ENCODE measurements around the gene PRDM11. TPM values are rescaled to one million over a fixed set of nuclear protein-coding genes. Genes with fewer than 3 reads are reported as not detected.
A peak's percentile ranks its signal among the peaks of the same experiment; 100 is the strongest.

PRDM11 gene
- total RNA-seq, 3 donors from 2014 or later: 6.0 to 8.5 (median 6.8) TPM

- DNase-seq (no peak), ATAC-seq (no peak)
- Mint-ChIP-seq H3K27me3 (ENCODE audit: low read depth) (peaks cover 19% of the 10 kb centered on the region), H3K9me3 (no peaks in the 10 kb centered on the region), H3K36me3 (ENCODE audit: insufficient read depth) (peaks cover 7% of the 10 kb centered on the region), H3K4me3 (peak overlapping the region; percentile 27), H3K4me1 (ENCODE audit: low read depth) (peaks cover 8% of the 10 kb centered on the region)
Observed at GRCh38 chr11:45181193-45181888, 34.9 kb downstream of the PRDM11 start.

DNA sequence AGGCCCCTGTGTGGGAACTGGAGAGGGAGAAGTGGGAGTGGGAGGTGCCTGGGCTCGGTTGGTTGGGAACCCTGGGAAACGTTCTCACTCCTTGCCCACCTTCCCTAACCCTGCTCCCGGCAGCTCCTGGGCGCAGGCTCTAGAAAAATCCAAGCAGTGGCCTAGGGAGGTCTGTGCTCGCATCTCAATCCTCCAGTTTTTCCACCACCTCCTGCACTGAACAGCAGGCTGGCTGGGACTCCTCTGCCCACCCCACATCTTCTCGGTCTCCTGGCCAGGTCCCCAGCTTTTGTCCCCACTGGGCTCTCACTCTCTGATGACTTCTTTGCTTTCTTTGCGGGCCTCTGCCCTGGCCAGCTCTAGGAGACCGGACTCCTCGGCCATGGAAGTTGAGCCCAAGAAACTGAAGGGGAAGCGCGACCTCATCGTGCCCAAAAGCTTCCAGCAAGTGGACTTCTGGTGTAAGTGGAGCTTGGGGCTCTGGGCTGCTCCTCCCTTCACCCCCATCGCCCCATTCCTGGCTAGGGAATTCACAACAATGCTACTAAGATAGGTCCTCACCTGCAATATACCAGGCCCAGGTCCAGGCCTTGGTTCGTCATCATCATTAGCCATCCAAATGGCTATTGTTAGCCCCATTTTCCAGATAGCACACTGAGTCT is 35.6 kb downstream of the PRDM11 start:
- Mint-ChIP-seq H3K4me3 (peak overlapping the region; percentile 42), H3K4me1 (ENCODE audit: low read depth) (peaks cover 8% of the 10 kb centered on the region), H3K9me3 (no peaks in the 10 kb centered on the region), H3K36me3 (ENCODE audit: insufficient read depth) (peaks cover 10% of the 10 kb centered on the region), H3K27me3 (ENCODE audit: low read depth) (peaks cover 19% of the 10 kb centered on the region)
- DNase-seq (no peak), ATAC-seq (no peak)

GRCh38 chr11:45182902-45183301 is 36.5 kb downstream of the PRDM11 start:
- Mint-ChIP-seq H3K27me3 (ENCODE audit: low read depth) (peaks cover 19% of the 10 kb centered on the region), H3K36me3 (ENCODE audit: insufficient read depth) (peaks cover 13% of the 10 kb centered on the region), H3K4me3 (no peak overlapping the region), H3K4me1 (ENCODE audit: low read depth) (peaks cover 8% of the 10 kb centered on the region), H3K9me3 (no peaks in the 10 kb centered on the region)
- no peak for DNase-seq
- no peak for ATAC-seq

DNA sequence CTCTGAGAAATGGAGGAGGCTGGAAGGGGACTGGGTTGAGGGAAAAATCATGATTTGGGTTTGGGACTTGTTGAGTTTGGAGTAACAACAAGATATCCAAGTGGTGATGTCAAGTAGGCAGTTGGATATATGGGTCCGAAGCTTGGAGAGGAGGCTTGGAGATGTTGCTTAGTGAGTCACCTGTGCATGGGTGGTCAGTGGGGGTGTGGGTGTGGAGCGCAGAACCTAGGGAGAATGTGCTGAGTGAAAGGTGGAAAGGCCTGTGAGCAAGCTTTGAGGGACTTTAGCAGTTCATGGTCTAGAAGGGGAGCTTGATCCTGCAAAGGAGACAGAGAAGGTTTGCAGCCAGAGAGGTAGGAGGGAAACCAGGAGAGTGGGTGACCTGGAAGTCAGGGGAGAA is 38.2 kb downstream of the PRDM11 start:
- H3K4me3 Mint-ChIP-seq: no peak overlapping the region
- no peak for DNase-seq
- H3K36me3 Mint-ChIP-seq (ENCODE audit: insufficient read depth): peaks cover 22% of the 10 kb centered on the region
- peaks cover 4% of the 10 kb centered on the region for H3K4me1 Mint-ChIP-seq (ENCODE audit: low read depth)
- no peak for ATAC-seq
- no peaks in the 10 kb centered on the region for H3K9me3 Mint-ChIP-seq
- peaks cover 3% of the 10 kb centered on the region for H3K27me3 Mint-ChIP-seq (ENCODE audit: low read depth)

- no peaks in the 10 kb centered on the region for H3K4me1 Mint-ChIP-seq (ENCODE audit: low read depth)
- H3K4me3 Mint-ChIP-seq: no peak overlapping the region
- H3K9me3 Mint-ChIP-seq: no peaks in the 10 kb centered on the region
- ATAC-seq (no peak), DNase-seq (no peak)
- no peaks in the 10 kb centered on the region for H3K27me3 Mint-ChIP-seq (ENCODE audit: low read depth)
- H3K36me3 Mint-ChIP-seq (ENCODE audit: insufficient read depth): peaks cover 23% of the 10 kb centered on the region
Observed at GRCh38 chr11:45185228-45185729, 38.8 kb downstream of the PRDM11 start.

DNA sequence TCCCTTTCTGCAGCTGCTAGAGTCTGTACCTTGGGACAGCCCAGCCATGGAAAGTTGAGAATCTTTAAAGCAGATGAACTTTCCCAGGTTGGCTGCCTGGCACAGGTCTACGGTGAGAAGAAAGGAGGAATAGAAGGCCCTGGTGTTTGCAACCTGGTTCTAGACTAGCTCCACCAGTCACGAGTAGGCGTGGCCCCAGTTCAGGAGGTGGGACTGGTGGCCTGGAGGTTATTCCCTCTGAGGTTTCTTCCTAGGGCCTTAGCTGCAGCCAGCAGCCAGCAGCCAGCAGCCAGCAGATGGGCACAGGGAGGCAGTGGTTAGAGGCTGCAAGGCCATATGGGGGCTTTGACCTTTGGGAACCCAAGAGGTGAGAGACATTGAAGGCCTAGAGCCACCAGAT is 40.9 kb downstream of the PRDM11 start:
- Mint-ChIP-seq H3K4me3 (no peak overlapping the region), H3K9me3 (no peaks in the 10 kb centered on the region), H3K36me3 (ENCODE audit: insufficient read depth) (peaks cover 29% of the 10 kb centered on the region), H3K4me1 (ENCODE audit: low read depth) (no peaks in the 10 kb centered on the region), H3K27me3 (ENCODE audit: low read depth) (no peaks in the 10 kb centered on the region)
- DNase-seq (no peak), ATAC-seq (no peak)

- DNase-seq: no peak
- ATAC-seq: no peak
Observed at GRCh38 chr11:45188127-45188526, 41.7 kb downstream of the PRDM11 start.

DNA sequence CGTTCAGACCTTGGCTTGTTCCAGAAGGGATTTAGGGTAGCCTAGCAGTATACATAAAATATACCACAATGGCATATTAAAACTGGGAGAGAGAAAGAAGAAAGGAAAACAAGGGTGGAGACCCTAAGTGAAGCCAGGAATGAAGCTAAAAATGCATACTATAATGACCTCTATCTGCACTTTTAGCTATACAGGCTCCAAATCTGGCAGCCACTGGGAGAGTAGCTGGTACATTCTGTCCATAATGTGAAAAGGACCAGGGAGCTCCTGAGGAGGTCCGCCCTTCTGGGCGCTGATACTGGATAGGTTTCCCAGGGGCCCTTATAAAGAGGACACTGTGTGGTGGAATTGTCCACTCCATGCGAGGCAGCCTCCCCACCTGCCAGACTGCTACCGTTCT is 42.8 kb downstream of the PRDM11 start:
- Mint-ChIP-seq H3K4me3 (no peak overlapping the region), H3K4me1 (ENCODE audit: low read depth) (no peaks in the 10 kb centered on the region), H3K27me3 (ENCODE audit: low read depth) (no peaks in the 10 kb centered on the region), H3K9me3 (no peaks in the 10 kb centered on the region), H3K36me3 (ENCODE audit: insufficient read depth) (peaks cover 25% of the 10 kb centered on the region)
- DNase-seq: no peak
- ATAC-seq: no peak

More at GRCh38 chr11:45188127-45188526, 41.7 kb downstream of the PRDM11 start:
- no peaks in the 10 kb centered on the region for H3K9me3 Mint-ChIP-seq
- no peaks in the 10 kb centered on the region for H3K27me3 Mint-ChIP-seq (ENCODE audit: low read depth)
- no peak overlapping the region for H3K4me3 Mint-ChIP-seq
- no peaks in the 10 kb centered on the region for H3K4me1 Mint-ChIP-seq (ENCODE audit: low read depth)
- H3K36me3 Mint-ChIP-seq (ENCODE audit: insufficient read depth): peaks cover 25% of the 10 kb centered on the region

GRCh38 chr11:45193695-45194094 is 47.3 kb downstream of the PRDM11 start:
- Mint-ChIP-seq H3K27me3 (ENCODE audit: low read depth) (no peaks in the 10 kb centered on the region), H3K36me3 (ENCODE audit: insufficient read depth) (peaks cover 19% of the 10 kb centered on the region), H3K4me1 (ENCODE audit: low read depth) (no peaks in the 10 kb centered on the region), H3K4me3 (no peak overlapping the region), H3K9me3 (no peaks in the 10 kb centered on the region)
- DNase-seq (no peak), ATAC-seq (no peak)

DNA sequence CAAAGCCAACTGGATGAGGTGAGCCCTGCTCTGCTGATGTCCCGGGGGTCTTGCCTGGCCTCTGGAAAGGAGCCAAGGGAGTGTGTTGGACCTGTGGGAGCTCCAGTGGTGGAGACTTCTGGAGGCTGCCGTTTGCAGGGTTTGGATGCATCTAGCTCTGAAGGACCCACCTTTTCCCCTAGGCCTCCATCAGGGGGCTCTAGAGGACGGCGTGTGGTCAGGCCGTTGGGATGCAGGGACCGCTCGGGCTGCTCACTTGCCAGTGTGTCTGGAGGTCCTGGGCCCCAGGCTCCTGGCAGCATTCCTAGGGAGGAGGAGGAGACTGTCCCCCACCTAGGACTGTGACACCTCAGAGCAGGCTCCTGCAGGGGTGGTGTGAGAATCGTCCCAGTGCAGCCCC is 58.3 kb downstream of the PRDM11 start:
- H3K27me3 Mint-ChIP-seq (ENCODE audit: low read depth): no peaks in the 10 kb centered on the region
- ATAC-seq: no peak
- DNase-seq: no peak
- H3K36me3 Mint-ChIP-seq (ENCODE audit: insufficient read depth): peaks cover 16% of the 10 kb centered on the region
- no peaks in the 10 kb centered on the region for H3K4me1 Mint-ChIP-seq (ENCODE audit: low read depth)
- no peak overlapping the region for H3K4me3 Mint-ChIP-seq
- peaks cover 3% of the 10 kb centered on the region for H3K9me3 Mint-ChIP-seq

DNA sequence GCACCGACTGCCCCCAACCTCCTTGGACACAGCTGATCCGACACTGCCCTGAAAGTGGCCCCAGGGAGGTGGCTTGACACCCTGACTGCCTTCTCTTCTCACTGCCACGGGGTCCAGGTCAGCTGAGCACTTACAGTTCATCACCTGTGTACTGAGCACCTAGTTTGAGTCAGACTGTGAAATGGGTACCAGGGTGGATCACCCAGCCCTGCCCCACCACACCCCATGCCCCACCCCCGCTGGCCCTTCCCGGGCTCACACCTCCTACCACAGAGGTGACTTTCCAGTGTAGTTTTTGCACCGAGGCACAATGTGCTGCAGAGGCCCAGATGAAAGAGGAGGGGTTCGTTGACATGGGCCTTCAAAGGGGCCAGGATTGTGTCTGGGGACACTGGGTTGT is 59.5 kb downstream of the PRDM11 start:
- H3K36me3 Mint-ChIP-seq (ENCODE audit: insufficient read depth): peaks cover 16% of the 10 kb centered on the region
- H3K27me3 Mint-ChIP-seq (ENCODE audit: low read depth): no peaks in the 10 kb centered on the region
- no peaks in the 10 kb centered on the region for H3K4me1 Mint-ChIP-seq (ENCODE audit: low read depth)
- no peak for DNase-seq
- no peak overlapping the region for H3K4me3 Mint-ChIP-seq
- ATAC-seq: no peak
- peaks cover 3% of the 10 kb centered on the region for H3K9me3 Mint-ChIP-seq

- ATAC-seq (no peak), DNase-seq (no peak)
- Mint-ChIP-seq H3K9me3 (peaks cover under 1% of the 10 kb centered on the region), H3K4me1 (ENCODE audit: low read depth) (no peaks in the 10 kb centered on the region), H3K27me3 (ENCODE audit: low read depth) (no peaks in the 10 kb centered on the region), H3K4me3 (no peak overlapping the region), H3K36me3 (ENCODE audit: insufficient read depth) (peaks cover 12% of the 10 kb centered on the region)
Observed at GRCh38 chr11:45208135-45208534, 61.7 kb downstream of the PRDM11 start.

GRCh38 chr11:45209000-45209879 is 62.8 kb downstream of the PRDM11 start:
- ATAC-seq (no peak), DNase-seq (no peak)
- no peaks in the 10 kb centered on the region for H3K9me3 Mint-ChIP-seq
- H3K27me3 Mint-ChIP-seq (ENCODE audit: low read depth): no peaks in the 10 kb centered on the region
- peaks cover 10% of the 10 kb centered on the region for H3K36me3 Mint-ChIP-seq (ENCODE audit: insufficient read depth)
- no peaks in the 10 kb centered on the region for H3K4me1 Mint-ChIP-seq (ENCODE audit: low read depth)
- no peak overlapping the region for H3K4me3 Mint-ChIP-seq

DNA sequence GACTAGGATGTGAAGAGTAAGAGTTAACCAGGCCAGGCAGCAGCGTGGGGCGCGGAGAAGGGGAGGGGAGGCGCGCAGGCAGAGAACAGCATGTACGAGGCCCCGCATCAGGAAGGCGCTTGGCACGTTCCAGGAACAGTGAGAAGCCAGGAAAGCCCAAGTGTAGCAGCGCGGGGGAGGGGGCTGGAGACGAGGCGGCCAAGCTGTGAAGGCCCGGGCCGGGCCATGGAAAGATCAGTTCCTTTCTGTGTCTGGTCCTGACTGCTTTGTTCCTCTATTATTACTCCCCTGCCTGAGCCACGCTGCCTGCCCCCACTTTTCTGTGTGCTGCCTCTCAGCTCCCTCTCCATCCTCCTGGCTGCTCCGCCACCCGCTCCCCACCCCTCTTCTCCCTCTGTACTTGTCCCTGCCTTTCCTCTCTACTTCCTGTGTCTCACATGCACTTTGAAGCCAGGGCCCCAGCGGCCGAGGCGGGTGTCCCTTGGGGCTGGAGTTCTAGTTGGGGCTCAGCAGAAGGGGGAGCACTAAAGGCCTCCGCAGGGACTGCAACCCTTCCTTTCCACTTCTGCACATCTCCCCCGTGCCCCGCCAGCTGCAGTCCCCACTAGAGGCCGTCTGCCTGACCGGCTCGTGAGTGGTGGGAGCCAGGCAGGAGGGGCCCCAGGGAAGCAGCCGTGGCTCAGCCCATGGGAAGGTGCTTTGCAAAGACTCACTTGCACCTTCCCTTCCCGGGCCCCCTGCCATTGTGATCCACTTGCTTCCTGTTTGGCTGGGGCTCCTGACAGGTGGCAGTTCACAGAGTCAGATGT is 63.7 kb downstream of the PRDM11 start:
- no peaks in the 10 kb centered on the region for H3K9me3 Mint-ChIP-seq
- ATAC-seq (no peak), DNase-seq (no peak)

More for the DNA sequence above, 63.7 kb downstream of the PRDM11 start:
- Mint-ChIP-seq H3K36me3 (ENCODE audit: insufficient read depth) (peaks cover 9% of the 10 kb centered on the region), H3K4me3 (no peak overlapping the region), H3K4me1 (ENCODE audit: low read depth) (no peaks in the 10 kb centered on the region), H3K27me3 (ENCODE audit: low read depth) (no peaks in the 10 kb centered on the region)

Data from activated T-cell treated with anti-CD3 and anti-CD28 coated beads, Interleukin-2, amount 50 U/mL, for 4 hours (primary cell).